ENCODE results near the gene PRKCE. TPM values are rescaled to one million over a fixed set of nuclear protein-coding genes. Genes with fewer than 3 reads are reported as not detected.
A peak's percentile ranks its signal among the peaks of the same experiment; 100 is the strongest.

Gene PRKCE
- total and polyA plus RNA-seq, 2 experiments from 2014 or later = 9.6 to 11.9 TPM

GRCh38 chr2:45886171-45886663, 234.7 kb downstream of the PRKCE start:
- H4K20me1 ChIP-seq (ENCODE audit: insufficient read depth, poor library complexity, severe bottlenecking) = no peaks in the 10 kb centered on the region
- no peaks in the 10 kb centered on the region for H3K9me3 ChIP-seq (ENCODE audit: low read depth)
- H2AFZ ChIP-seq = no peak overlapping the region
- no peak for TF ChIP-seq EZH2 (IDR thresholded peaks at IDR 0.05; ENCODE audit: borderline replicate concordance)
- no peak for TF ChIP-seq CTCF (IDR thresholded peaks at IDR 0.05; ENCODE audit: poor library complexity)
- H3K9me2 ChIP-seq (replicated peaks; ENCODE audit: insufficient read depth) = no peaks in the 10 kb centered on the region
- no peak overlapping the region for H3K4me3 ChIP-seq
- no peak overlapping the region for H3K4me2 ChIP-seq
- DNase-seq (ENCODE audit: low spot score) = no peak
- peaks cover 37% of the 10 kb centered on the region for H3K4me1 ChIP-seq (ENCODE audit: insufficient read depth)
- peaks cover 2% of the 10 kb centered on the region for H3K79me2 ChIP-seq
- no peaks in the 10 kb centered on the region for H3K36me3 ChIP-seq (replicated peaks; ENCODE audit: insufficient read depth, low read depth)
- WGBS (ENCODE audit: low lambda C conversion rate, missing lambda C conversion rate) = 48% methylated on average over 3 of the region's 3 CpGs
- peak overlapping the region; percentile 13 for H3K27ac ChIP-seq
- no peaks in the 10 kb centered on the region for H3K27me3 ChIP-seq

GRCh38 chr2:45888167-45888566, 236.7 kb downstream of the PRKCE start:
- H3K4me2 ChIP-seq = no peak overlapping the region
- H3K36me3 ChIP-seq (replicated peaks; ENCODE audit: insufficient read depth, low read depth) = no peaks in the 10 kb centered on the region
- H3K27ac ChIP-seq = no peak overlapping the region
- no peak for TF ChIP-seq EZH2phosphoT487 (IDR thresholded peaks at IDR 0.05; ENCODE audit: low read depth, severe bottlenecking, unreplicated experiment)
- no peak for TF ChIP-seq EZH2 (IDR thresholded peaks at IDR 0.05; ENCODE audit: borderline replicate concordance)
- TF ChIP-seq CTCF (IDR thresholded peaks at IDR 0.05; ENCODE audit: poor library complexity) = no peak
- H3K9me3 ChIP-seq (ENCODE audit: low read depth) = no peaks in the 10 kb centered on the region
- no peaks in the 10 kb centered on the region for H3K27me3 ChIP-seq
- no peak for DNase-seq (ENCODE audit: low spot score)
- H3K4me3 ChIP-seq = no peak overlapping the region
- no peaks in the 10 kb centered on the region for H3K9me2 ChIP-seq (replicated peaks; ENCODE audit: insufficient read depth)
- H2AFZ ChIP-seq = no peak overlapping the region
- 100% methylated on average over 3 of the region's 3 CpGs for WGBS (ENCODE audit: low lambda C conversion rate, missing lambda C conversion rate)
- no peaks in the 10 kb centered on the region for H4K20me1 ChIP-seq (ENCODE audit: insufficient read depth, poor library complexity, severe bottlenecking)
- H3K79me2 ChIP-seq = peaks cover 2% of the 10 kb centered on the region
- peaks cover 33% of the 10 kb centered on the region for H3K4me1 ChIP-seq (ENCODE audit: insufficient read depth)

GRCh38 chr2:45888641-45889040, 237.2 kb downstream of the PRKCE start:
- 81% methylated on average over 4 of the region's 4 CpGs for WGBS (ENCODE audit: low lambda C conversion rate, missing lambda C conversion rate)
- H3K79me2 ChIP-seq = peaks cover 2% of the 10 kb centered on the region
- no peaks in the 10 kb centered on the region for H3K9me2 ChIP-seq (replicated peaks; ENCODE audit: insufficient read depth)
- DNase-seq (ENCODE audit: low spot score) = no peak
- no peak overlapping the region for H3K4me3 ChIP-seq
- TF ChIP-seq EZH2 (IDR thresholded peaks at IDR 0.05; ENCODE audit: borderline replicate concordance) (no peak), CTCF (IDR thresholded peaks at IDR 0.05; ENCODE audit: poor library complexity) (no peak), EZH2phosphoT487 (IDR thresholded peaks at IDR 0.05; ENCODE audit: low read depth, severe bottlenecking, unreplicated experiment) (no peak)
- H3K4me2 ChIP-seq = no peak overlapping the region
- peaks cover 28% of the 10 kb centered on the region for H3K4me1 ChIP-seq (ENCODE audit: insufficient read depth)
- no peaks in the 10 kb centered on the region for H3K36me3 ChIP-seq (replicated peaks; ENCODE audit: insufficient read depth, low read depth)
- no peak overlapping the region for H3K27ac ChIP-seq
- H3K9me3 ChIP-seq (ENCODE audit: low read depth) = no peaks in the 10 kb centered on the region
- H3K27me3 ChIP-seq = no peaks in the 10 kb centered on the region
- no peaks in the 10 kb centered on the region for H4K20me1 ChIP-seq (ENCODE audit: insufficient read depth, poor library complexity, severe bottlenecking)
- no peak overlapping the region for H2AFZ ChIP-seq

- no peaks in the 10 kb centered on the region for H3K27me3 ChIP-seq
- H3K4me3 ChIP-seq = no peak overlapping the region
- TF ChIP-seq EZH2phosphoT487 (IDR thresholded peaks at IDR 0.05; ENCODE audit: low read depth, severe bottlenecking, unreplicated experiment) (no peak), CTCF (IDR thresholded peaks at IDR 0.05; ENCODE audit: poor library complexity) (no peak), EZH2 (IDR thresholded peaks at IDR 0.05; ENCODE audit: borderline replicate concordance) (no peak)
- no peak overlapping the region for H3K4me2 ChIP-seq
- H4K20me1 ChIP-seq (ENCODE audit: insufficient read depth, poor library complexity, severe bottlenecking) = no peaks in the 10 kb centered on the region
- 44% methylated on average over 8 of the region's 8 CpGs for WGBS (ENCODE audit: low lambda C conversion rate, missing lambda C conversion rate)
- H2AFZ ChIP-seq = no peak overlapping the region
- peaks cover 24% of the 10 kb centered on the region for H3K4me1 ChIP-seq (ENCODE audit: insufficient read depth)
- H3K9me3 ChIP-seq (ENCODE audit: low read depth) = no peaks in the 10 kb centered on the region
- peak; percentile 41 for DNase-seq (ENCODE audit: low spot score)
- H3K79me2 ChIP-seq = peaks cover 2% of the 10 kb centered on the region
- H3K36me3 ChIP-seq (replicated peaks; ENCODE audit: insufficient read depth, low read depth) = no peaks in the 10 kb centered on the region
- no peak overlapping the region for H3K27ac ChIP-seq
- no peaks in the 10 kb centered on the region for H3K9me2 ChIP-seq (replicated peaks; ENCODE audit: insufficient read depth)
Observed at GRCh38 chr2:45889053-45889452, 237.6 kb downstream of the PRKCE start.
